GM08714 (cell line): Measurements from ENCODE around the gene C2orf92.
A peak's percentile ranks its signal among the peaks of the same experiment; 100 is the strongest.

Source experiments
- H3K4me3 ChIP-seq: fragments of 200-500 bp; sonication (Bioruptor generic); 2 replicates; pipeline ENCODE4 v1.5.1; 2014; ENCODE audit warnings: mild to moderate bottlenecking, low read length, inconsistent platforms
- ZNF274 ChIP-seq: IDR thresholded peaks from 2 replicates; pipeline ENCODE4 v1.6.1; 2012; ENCODE audit warnings: mild to moderate bottlenecking, low read depth, low read length

C2orf92 gene

GRCh38 chr2:97656905-97657587, 12.5 kb upstream of the C2orf92 start:
- no peak overlapping the region for H3K4me3 ChIP-seq
- TF ChIP-seq ZNF274, result no peak

GRCh38 chr2:97657986-97658690, 11.4 kb upstream of the C2orf92 start:
- no peak for TF ChIP-seq ZNF274
- no peak overlapping the region for H3K4me3 ChIP-seq

GRCh38 chr2:97658691-97659157, 10.8 kb upstream of the C2orf92 start:
- H3K4me3 ChIP-seq, result no peak overlapping the region
- no peak for TF ChIP-seq ZNF274

GRCh38 chr2:97659256-97660043, 10.1 kb upstream of the C2orf92 start:
- TF ChIP-seq ZNF274, result no peak
- no peak overlapping the region for H3K4me3 ChIP-seq

GRCh38 chr2:97660044-97660774, 9.3 kb upstream of the C2orf92 start:
- no peak overlapping the region for H3K4me3 ChIP-seq
- no peak for TF ChIP-seq ZNF274

- H3K4me3 ChIP-seq, result no peak overlapping the region
- TF ChIP-seq ZNF274, result no peak
These were observed 8.6 kb upstream of the C2orf92 start for GRCh38 chr2:97660775-97661389.

GRCh38 chr2:97661927-97662326, 7.6 kb upstream of the C2orf92 start:
- peak overlapping the region; percentile 82; the same call in 1 of the 2 replicates for H3K4me3 ChIP-seq
- no peak for TF ChIP-seq ZNF274

- no peak for TF ChIP-seq ZNF274
- H3K4me3 ChIP-seq, result peak overlapping the region; percentile 82
These were observed 7.1 kb upstream of the C2orf92 start for GRCh38 chr2:97662386-97662894.

GRCh38 chr2:97662895-97663625, 6.5 kb upstream of the C2orf92 start:
- peak overlapping the region; percentile 82 for H3K4me3 ChIP-seq
- TF ChIP-seq ZNF274, result no peak

- no peak for TF ChIP-seq ZNF274
These were observed 5.9 kb upstream of the C2orf92 start for GRCh38 chr2:97663626-97663961.

GRCh38 chr2:97663962-97664635, 5.4 kb upstream of the C2orf92 start, which contains the start of gene ACTR1B:
Gene ACTR1B, minus strand, starts transcription at chr2:97664044. Its CDS starts 154 bp downstream, at chr2:97663890.
- peak within 1 kb of the TSS; percentile 83 for H3K4me3 ChIP-seq
- TF ChIP-seq ZNF274, result no peak

More at GRCh38 chr2:97663626-97663961, 5.9 kb upstream of the C2orf92 start:
- H3K4me3 ChIP-seq, result peak overlapping the region; percentile 82

GRCh38 chr2:97664636-97664970, 4.9 kb upstream of the C2orf92 start:
- H3K4me3 ChIP-seq, result peak overlapping the region; percentile 83
- no peak for TF ChIP-seq ZNF274
